Mesenteric fat pad (tissue), 1 donor: Measurements from ENCODE around the gene MCM8. TPM values are rescaled to one million over a fixed set of nuclear protein-coding genes. Genes with fewer than 3 reads are reported as not detected.

ENCODE experiments used
- DNase-seq: peaks from one replicate; pipeline ENCODE4 v3.0.0-alpha.2; 2020; ENCODE audit warnings: low spot score
- long read RNA-seq: library from polyadenylated mRNA; unstranded; transcript quantifications from one replicate; pipeline ENCODE4 v2.0.0, GENCODE V29; 2020
- total RNA-seq: library from RNA; stranded (reverse); fragmentation: NEBNext Ultra II Directional; extraction: Animal tissue kit (Norgen Biotek cat#: 25700); gene quantifications from one replicate; pipeline ENCODE4 v1.2.1, GENCODE V29; 2021
- donor health status: DM: yes; HTN: yes; CAD: no.

The MCM8 gene
- total RNA-seq, result 4.3 TPM
- long read RNA-seq, partial matches to known transcripts, result 1 of 2 reads
- long read RNA-seq, other reads (novel, unspliced or antisense), result 1 of 2 reads

DNA sequence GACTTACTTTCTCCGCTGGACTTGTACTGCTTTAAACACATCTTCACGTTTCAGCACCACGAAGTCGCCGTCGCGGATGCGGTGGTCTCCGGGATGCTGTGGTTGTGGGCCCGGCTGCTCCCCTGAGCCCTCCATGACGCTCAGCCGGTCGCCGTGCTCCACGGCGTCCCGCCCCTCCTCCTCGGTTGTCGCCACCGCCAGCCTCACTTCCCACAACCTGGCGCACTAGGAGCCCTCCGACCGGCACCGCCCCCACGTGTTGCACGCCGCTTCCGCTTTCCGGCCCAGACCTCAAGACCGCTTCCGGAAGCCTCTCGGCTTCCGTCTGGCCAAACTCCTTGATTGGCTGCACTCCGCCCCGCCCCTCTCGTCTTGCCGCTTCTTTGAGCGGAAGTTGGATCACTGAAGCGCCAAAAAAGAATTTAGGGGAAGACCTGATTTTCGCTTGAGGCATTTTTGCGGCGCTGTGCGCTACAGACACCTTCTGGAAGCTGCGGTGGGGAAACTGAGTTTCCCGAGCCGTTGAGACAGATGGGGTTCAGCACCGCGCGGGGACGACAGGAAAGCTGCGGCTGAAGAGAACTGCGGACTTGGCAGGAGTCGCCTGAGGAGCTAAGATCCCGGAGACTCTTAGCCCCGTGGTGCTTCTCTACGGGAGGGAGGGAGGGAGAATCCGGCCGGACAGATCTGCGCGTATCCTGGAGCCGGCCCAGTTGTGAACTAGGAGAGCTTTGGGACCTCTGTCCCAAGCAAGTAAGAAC lies at the start of gene MCM8, which contains the start of gene TRMT6:
Gene MCM8 (plus strand): TSS at position 382 of the 761 bp plus-strand sequence. CDS start 1,364 bp downstream, outside the sequence.
Gene TRMT6 (minus strand): TSS at position 263 of the 761 bp plus-strand sequence. CDS start 128 bp downstream, at position 135.
- peak; percentile 99 for DNase-seq

DNA sequence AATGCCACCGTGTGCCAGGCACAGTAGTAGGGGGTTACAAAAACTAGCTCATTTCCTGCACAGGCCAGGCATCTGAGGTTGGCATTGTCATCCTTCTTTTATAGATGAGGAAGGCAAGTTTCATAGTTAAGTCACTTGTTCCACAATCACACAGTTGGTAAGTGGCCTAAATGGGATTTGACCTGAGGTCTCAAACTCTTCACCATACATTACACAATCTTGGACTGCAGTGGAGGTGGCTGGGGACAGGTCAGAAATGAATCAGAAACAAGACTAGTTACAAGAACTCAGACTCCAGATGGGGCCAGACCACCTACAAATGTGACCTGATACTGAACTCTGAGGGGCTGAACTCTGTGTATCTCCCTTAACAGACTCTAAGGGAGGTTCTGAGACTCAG lies 49.5 kb upstream of the MCM8 start:
- DNase-seq, result no peak

DNA sequence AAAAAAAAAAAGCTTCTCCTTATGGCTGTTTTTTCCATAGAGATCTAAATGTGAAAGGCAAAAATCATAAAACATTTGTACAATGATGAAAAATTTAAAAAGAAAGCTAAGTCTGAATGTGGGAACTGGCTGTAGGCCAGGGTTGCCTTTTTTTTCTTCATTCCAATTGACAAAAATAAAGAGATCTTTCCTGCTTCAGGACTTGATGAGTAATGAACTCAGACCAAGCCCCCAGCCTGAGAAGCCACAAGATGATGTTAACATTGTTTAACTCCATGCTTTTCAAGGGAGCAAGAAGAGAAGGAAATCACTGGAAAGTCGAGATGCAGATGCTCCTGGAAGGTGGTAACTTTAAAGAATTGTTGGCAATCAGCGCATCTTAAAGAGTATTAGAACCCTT lies 41.5 kb upstream of the MCM8 start:
- no peak for DNase-seq

DNA sequence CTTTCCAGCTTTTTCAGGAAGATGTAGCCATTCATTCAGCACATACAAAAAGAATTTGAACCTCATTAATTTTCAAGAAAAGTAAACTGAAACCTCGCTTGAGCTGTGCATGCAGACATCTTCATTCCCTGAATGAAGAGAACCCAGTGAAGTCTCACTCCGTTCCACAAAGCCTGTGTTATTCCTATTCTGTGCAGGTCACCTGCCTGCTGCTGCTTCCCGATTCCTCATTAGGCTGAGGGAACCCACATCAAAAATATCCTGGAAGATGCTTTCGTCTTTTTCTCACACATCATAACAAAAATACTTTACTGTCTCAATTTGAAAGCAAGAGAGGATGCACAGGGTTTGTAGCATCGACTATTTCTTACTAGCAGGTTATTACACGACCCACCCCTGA lies 40.3 kb upstream of the MCM8 start:
- no peak for DNase-seq

DNA sequence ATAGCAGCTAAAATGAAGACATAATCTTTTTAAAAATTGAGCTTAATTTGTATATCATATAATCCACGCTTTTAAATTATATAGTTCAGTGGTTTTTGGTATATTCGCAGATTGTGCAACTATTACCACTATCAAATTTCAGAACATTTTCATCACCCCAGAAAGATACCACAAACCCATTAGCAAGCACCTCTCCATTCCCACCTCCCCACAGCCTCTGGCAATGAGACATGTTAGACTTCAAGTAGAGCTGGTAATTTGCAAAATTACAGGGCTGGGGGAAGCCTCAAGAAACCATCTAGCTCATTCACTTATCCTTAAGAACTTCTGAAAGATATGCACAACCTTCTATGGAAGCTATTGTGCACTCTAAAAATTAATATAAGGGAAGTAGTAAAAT lies 37.3 kb upstream of the MCM8 start:
- no peak for DNase-seq

DNA sequence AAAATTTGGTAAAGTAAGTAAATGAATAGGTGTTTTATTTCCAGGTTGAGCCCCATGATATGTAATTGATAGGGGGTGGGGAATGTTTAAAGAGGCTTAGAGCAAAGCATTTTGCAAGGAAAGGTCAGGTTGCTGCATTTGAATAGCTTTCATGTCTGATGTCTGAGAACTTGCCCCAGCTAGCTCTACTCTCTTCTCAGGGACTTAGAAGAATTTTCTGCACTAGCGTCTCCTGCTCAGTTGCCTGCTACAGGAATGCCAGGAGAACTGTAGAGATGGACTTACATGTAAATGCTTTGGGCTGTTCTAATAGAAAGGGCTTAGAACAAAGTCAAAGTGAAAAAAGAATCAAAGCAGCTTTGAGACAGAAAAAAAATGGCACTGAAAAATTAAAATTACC lies 35.6 kb upstream of the MCM8 start:
- DNase-seq, result no peak

DNA sequence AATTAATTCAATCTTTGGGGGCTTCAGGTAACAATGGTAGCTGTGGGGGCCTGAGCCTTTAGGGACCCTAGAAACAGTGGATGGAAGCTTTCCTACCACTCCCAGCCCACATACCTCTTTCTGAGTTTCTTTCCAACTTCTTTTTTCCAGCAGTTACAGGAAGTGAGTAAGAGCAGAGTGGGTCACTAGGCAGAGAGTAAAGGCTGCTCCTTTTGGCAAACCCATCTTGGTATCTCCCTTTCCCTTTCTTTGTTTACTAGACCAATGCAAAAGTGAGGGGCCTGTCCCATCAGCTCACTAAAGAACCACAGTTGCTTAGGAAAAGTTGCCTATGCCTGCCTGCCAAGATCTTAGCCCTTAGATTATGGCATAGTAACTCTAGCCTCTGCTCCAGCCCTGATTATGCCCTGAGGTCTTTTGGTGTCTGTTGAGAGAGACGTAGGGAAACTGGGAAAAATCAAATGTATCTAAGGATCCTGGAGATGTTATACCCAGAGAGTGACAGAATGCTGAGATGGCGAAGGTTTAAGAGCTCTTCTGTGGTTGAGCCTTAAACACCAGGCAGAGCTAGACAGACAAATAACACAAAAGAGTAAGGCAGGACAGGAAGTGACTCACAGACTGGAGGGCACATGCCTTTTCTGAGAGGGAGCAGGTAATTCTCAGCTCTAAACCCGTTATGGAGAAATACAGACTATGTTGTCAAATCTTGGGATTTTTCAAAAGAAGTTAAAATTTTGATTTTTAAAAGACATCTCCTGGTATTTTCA lies 31.4 kb upstream of the MCM8 start:
- no peak for DNase-seq

DNA sequence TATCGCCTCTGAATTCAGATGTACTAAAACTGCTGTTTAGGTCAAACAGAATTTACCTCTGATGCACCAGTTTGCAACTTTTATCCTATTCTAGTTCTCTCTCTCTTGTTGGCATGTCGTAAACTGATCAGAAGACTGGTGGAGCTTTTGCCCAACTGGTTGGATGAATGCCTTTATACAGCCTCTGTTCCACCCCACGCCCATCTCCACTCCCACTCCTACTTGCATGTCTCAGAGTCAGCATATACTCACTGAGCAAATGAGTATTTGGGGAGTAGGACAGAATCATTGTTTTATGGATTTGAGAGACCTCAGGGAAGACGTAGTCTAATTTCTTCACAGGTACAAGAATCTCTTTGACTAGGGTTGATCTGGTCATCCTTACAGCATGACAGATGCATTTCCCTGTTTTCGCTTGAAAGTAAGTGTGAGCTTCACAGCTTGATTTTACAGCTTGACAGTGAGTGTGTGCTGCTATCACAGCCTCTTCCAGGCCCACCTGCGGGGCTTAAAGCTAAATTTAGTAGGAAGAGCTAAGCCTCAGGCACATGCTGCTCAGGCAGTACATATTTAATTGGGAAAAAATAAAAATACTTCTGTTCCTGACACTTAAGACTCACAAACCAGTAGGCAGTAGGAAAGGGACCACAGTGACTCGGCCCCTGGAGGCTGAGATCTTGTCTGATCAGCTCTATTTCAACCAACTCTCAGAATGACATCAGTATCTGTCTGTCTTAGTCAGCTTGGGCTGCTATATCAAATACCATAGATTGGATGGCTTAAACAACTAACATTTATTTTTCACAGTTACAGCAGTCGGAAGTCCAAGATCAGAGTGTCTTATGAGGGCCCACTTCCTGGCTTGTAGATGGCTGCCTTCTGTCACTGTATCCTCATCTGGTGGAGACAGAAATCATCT lies 30.6 kb upstream of the MCM8 start:
- DNase-seq, result no peak

DNA sequence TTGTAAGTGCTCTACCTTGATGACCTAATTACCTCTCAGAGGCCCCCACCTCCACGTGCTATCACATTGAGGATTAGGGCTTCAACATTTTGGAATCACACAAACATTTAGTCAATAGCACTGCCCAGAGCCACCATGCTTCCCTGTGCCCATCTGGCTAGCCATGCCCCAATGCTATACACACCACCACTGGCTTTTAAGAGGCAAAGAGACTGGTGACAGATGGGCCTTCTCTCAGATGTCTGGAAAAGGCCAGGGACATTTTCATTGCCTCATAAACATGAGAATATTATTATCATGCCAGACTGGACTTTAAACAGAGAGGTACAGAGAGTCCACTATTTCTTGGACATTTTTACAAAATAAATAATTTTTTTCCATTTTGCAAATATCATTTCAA lies 29.9 kb upstream of the MCM8 start:
- DNase-seq, result no peak

DNA sequence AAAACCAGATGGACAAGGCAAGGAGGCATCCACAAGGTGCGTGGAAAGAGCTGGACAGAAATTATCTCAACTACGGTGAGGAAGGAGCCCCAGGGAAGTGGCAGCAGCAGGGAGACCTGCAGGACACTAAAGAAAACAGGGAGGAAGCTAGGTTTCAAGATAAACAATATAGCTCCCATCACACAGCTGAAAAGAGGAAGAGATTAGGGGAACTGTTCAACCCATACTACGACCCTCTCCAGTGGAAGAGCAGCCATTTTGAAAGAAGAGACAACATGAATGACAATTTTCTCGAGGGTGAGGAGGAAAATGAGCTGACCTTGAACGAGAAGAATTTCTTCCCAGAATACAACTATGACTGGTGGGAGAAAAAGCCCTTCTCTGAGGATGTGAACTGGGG lies 27.0 kb upstream of the MCM8 start:
- no peak for DNase-seq

DNA sequence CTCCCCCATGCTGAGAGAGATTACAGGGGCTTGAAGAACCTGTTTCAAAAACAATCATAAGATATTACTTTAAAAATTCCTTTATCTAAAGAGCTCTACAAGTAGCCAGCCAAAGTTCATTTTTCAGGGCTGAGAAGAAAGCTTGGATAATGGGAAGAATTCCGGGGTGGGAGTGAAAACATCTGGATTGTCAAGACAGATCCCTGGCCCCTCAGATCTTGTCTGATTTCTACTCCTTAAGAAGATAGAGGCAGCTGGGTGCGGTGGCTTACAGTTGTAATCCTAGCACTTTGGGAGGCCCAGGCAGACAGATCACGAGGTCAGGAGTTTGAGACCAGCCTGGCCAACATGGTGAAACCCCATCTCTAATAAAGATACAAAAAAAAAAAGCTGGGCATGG lies 24.9 kb upstream of the MCM8 start:
- no peak for DNase-seq

DNA sequence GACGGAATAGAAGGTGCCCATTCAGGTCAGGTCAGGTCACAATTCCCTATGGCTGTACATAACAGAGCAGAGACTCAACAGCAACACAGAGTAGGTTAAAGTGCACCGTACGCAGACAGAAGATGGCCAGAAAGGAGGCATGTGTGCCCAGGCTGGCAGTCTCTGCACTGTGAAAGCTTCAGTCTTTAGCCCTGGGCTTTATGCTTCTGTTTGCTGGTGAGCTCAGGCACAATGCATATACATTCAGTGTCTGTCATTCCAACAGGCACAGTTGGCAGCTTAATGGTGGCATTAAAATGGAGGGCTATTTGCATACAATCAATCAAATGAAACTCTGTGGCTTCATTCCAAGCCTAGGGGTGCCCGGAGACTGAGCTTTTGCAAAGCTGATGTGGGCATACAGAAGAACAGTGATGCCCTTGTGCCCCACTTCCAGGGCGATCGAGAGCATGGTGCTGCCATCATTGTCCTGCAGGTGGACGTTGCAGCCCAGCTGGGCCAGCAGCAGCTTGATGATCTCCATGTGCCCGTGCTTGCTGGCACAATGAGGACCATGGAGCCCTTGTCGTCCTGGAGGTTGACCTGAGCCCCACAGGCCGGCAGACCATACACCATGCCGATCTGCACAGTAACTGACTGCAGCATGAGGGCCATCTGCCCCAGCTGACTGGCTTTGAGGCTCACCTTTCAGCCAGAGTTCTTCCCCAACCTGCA lies 22.5 kb upstream of the MCM8 start:
- no peak for DNase-seq

DNA sequence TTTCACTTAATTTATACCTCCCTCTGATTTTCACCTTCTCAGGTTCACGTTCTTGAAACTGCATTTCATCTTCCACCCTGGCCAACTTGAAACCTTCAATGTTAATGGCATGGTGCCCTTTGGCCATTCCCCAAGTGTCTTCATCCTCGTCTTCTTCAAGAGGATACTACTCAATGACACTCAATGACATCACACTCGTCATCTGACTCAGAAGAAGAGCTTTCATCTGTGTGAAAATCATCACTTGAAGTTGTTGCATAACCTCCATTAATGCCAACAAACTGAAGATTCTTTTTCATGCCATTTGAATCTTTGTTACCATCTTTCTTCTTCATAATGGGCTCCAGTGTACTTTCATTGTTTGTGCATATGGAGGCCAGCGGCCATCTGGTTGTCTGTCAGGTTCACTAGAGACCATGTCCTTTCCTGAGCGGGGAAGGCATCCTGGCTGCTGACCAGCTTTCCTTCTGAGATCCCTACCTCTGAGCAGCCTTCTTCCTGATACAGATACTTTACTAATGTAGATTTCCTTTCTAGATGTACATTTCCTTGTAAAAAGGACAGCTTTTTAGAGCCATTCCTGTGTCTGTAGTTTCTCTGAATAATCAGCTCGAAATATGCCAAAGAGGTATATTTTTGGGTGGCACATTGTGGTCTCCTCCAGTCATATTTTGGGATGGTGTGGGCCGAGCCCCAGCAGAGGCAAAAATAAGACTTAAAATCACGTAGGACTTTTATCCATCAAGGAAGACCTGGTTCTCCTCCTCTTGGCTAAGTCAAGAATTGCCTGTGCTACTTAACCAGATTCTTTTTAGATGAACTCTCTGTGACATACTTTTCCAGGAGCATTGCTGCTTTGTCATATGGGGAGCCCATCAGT lies 21.4 kb upstream of the MCM8 start:
- DNase-seq, result no peak

DNA sequence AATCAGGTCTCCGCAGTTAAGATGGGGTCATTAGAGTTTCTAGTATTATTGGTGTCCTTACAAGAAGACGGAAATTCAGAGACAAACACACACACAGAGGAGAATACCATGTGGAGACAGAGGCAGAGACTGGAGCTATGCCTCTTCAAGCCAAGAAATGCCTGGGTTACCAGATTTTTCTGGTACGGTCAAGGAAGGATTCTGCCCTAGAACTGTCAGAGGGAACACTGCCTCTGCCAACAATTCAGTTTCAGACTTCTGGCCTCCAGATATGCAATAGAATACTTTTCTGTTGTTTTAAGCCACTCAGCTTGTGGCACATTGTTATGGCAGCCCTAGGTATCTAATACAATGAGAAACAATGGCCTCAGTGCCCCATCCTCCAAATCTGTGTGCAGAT lies 19.0 kb upstream of the MCM8 start:
- no peak for DNase-seq

DNA sequence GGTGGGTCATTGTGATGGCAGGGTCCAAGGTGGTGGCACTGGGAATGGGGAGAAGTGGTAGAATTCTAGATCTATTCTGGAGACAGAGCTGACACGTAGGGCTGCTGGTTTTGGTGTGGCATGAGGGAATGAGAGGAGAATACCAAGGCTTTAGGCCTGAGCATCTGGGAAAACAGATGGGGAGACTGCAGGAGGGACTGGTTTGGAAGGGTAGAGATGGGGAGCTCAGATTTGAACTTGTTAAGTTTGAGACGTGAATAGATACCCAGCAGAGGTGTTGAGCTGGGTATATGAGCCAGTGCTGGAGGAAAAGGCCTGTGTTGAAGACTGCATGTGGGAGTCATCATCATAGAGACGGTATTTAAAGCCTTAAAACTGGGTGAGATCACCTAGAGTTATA lies 17.7 kb upstream of the MCM8 start:
- no peak for DNase-seq

DNA sequence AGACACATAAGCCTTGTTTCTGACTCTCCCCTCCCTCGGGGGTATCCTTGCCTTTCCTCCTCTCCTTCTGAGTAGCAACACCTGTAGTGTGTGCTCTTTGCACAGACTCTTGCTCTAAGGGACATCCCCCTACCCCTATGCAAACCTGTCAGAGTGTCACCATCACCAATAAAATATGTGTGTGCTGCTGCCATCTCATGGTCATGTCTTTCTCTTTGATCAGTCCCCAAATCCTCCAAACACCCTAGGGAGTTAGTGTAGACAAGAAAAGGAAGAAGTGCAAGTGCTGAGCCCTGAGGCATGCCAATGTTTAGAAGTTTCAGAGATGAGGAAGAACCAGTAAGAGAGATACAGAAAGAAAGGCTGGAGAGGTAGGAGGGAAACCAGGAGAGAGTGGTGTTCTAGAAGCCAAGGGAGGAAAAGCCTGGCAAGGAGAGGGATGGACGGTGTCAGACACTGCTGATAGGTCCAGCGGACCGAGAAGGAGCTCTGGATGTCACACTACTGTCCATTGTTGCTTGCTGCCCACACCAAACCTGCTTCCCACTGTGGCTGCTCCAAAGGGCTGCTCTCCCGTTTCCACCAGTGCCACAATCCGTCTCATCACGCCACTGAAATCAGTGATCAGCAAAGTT lies 16.5 kb upstream of the MCM8 start:
- no peak for DNase-seq

DNA sequence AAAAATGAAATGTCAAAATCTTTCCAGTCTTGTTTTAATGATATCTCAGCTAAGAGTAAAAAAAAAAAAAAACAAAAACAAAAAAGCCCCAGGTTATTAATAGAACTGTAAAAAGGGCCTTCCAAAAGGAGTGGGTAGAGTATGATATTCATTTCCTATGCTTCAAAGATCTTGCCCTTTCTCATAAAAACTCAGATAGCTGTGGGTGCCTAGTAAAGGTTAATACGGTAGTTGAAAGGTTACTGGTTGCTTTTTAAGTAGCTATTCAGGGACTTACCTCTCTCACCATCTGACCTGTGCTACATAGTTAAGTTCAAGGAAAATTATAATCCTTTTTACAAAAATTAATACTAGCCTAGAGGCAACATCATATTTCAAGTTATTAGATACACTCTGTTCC lies 15.1 kb upstream of the MCM8 start:
- DNase-seq, result no peak

DNA sequence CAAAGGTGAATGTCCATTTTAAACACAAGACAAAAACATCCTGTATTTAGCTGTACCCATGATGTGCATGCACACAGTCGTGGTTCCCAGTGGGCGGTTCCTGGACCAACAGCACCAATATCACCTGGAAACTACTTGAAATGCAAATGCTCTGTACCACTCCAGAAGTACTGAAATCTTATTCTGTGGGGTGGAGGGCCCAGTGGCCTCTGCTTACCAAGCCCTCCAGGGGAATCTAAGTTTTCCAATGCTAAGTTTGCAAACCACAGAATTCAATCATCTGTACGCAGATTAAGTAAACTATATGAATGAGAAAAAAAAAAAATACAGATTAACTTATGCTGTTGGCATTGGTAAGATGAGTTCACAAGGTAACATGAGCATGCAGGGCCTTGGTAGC lies 14.2 kb upstream of the MCM8 start:
- no peak for DNase-seq

DNA sequence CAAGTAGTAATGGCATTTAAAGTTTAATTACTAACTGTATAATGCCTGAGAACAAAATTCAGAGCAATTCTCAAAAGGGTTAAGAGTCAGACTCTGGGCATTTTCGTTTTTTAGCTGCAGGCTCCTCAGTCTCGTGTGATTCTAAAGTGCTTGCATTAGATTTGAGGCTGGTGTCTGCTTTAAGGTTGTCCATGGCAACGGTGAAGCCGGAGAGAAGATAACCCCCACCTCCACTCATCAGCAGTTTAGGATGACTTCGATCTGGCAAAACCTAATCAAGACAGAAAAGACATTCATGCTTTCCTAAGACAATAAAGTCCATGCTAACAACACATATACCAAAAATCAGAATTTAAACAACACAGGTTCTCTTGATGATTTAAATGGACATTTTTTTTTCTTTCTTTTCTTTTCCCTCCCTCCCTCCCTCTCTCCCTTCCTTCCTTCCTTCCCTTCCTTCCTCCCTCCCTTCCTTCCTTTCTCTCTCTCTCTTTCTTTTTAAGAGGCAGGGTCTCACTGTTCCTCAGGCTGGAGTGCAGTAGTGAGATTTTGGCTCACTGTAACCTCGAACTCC lies 11.9 kb upstream of the MCM8 start:
- no peak for DNase-seq
